ENCODE measurements around the gene MAPK13. TPM values are rescaled to one million over a fixed set of nuclear protein-coding genes. Genes with fewer than 3 reads are reported as not detected.

Gene MAPK13
- total RNA-seq, 1 donor = 4.3 TPM

GRCh38 chr6:36114798-36115408, 15.4 kb upstream of the MAPK13 start:
- H3K4me2 ChIP-seq (ENCODE audit: insufficient read depth, low read length) = no peak overlapping the region
- no peak overlapping the region for H3K4me3 ChIP-seq (ENCODE audit: insufficient read depth, low read length)
- H3K79me2 ChIP-seq (ENCODE audit: insufficient read depth, low read length) = no peaks in the 10 kb centered on the region
- no peaks in the 10 kb centered on the region for H3K9me3 ChIP-seq (ENCODE audit: low read depth, low read length)
- no peaks in the 10 kb centered on the region for H3K4me1 ChIP-seq (ENCODE audit: insufficient read depth, low read length)
- peaks cover 18% of the 10 kb centered on the region for H3K36me3 ChIP-seq (ENCODE audit: insufficient read depth, low read length)
- no peak overlapping the region for H2AFZ ChIP-seq (ENCODE audit: low read length)
- TF ChIP-seq CTCF (IDR thresholded peaks at IDR 0.05; ENCODE audit: extremely low read depth, low read depth, low read length) = no peak
- DNase-seq (ENCODE audit: insufficient read length, low spot score, missing footprints) = peak; percentile 29
- H3K27me3 ChIP-seq (ENCODE audit: insufficient read depth, low read length) = no peaks in the 10 kb centered on the region
- no peaks in the 10 kb centered on the region for H4K20me1 ChIP-seq (ENCODE audit: insufficient read depth, low read length)
- H3K27ac ChIP-seq (ENCODE audit: low read depth, low read length) = no peak overlapping the region

GRCh38 chr6:36115412-36115811, 14.9 kb upstream of the MAPK13 start:
- H3K4me1 ChIP-seq (ENCODE audit: insufficient read depth, low read length) = peaks cover 1% of the 10 kb centered on the region
- TF ChIP-seq CTCF (IDR thresholded peaks at IDR 0.05; ENCODE audit: extremely low read depth, low read depth, low read length) = no peak

DNA sequence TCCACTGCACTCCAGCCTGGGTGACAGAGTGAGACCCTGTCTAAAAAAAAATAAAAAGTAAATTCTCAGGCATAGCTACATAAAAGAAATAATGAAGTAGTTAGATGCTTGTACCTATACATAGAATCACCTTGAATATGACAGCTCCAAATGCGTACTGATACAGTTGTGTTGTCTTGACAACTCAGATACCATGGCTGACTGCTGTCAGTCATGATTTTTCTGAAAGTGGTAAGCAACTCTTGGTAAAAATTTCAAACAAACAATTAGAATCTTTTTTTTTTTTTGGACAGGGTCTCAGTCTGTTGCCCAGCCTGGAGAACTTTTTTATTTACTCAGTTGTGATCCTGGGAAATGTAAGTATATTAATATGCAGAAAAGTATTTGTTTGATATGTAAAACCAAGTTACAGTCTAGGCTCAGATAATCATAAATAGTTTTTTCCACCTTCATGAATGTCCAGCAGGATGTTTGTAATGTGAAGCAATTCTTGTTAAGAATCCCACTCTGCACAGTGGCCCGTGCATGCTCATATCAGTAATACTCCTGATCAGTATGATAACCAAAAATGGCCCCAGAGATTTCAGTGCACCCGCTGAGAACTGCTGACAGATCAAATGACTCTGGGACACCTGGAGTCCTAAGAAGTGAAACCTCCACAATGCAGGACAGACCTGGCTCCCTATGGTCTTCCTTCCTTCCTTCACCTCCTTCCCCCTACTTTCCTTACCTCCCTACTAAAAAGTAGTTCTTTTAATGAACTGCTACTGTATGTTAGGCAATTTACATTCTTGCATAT, 14.0 kb upstream of the MAPK13 start:
- Histone ChIP-seq H3K36me3 (ENCODE audit: insufficient read depth, low read length) (peaks cover 4% of the 10 kb centered on the region), H3K9me3 (ENCODE audit: low read depth, low read length) (no peaks in the 10 kb centered on the region), H3K4me1 (ENCODE audit: insufficient read depth, low read length) (peaks cover 10% of the 10 kb centered on the region), H3K27ac (ENCODE audit: low read depth, low read length) (no peak overlapping the region), H2AFZ (ENCODE audit: low read length) (no peak overlapping the region), H3K27me3 (ENCODE audit: insufficient read depth, low read length) (no peaks in the 10 kb centered on the region), H3K79me2 (ENCODE audit: insufficient read depth, low read length) (no peaks in the 10 kb centered on the region), H3K4me2 (ENCODE audit: insufficient read depth, low read length) (no peak overlapping the region), H3K4me3 (ENCODE audit: insufficient read depth, low read length) (no peak overlapping the region), H4K20me1 (ENCODE audit: insufficient read depth, low read length) (no peaks in the 10 kb centered on the region)
- DNase-seq (ENCODE audit: insufficient read length, low spot score, missing footprints) = no peak
- no peak for TF ChIP-seq CTCF (IDR thresholded peaks at IDR 0.05; ENCODE audit: extremely low read depth, low read depth, low read length)

More at GRCh38 chr6:36115412-36115811, 14.9 kb upstream of the MAPK13 start:
- H3K36me3 ChIP-seq (ENCODE audit: insufficient read depth, low read length) = peaks cover 13% of the 10 kb centered on the region
- no peaks in the 10 kb centered on the region for H4K20me1 ChIP-seq (ENCODE audit: insufficient read depth, low read length)
- no peak overlapping the region for H3K4me2 ChIP-seq (ENCODE audit: insufficient read depth, low read length)
- DNase-seq (ENCODE audit: insufficient read length, low spot score, missing footprints) = no peak
- no peak overlapping the region for H3K27ac ChIP-seq (ENCODE audit: low read depth, low read length)
- H3K79me2 ChIP-seq (ENCODE audit: insufficient read depth, low read length) = no peaks in the 10 kb centered on the region
- no peaks in the 10 kb centered on the region for H3K27me3 ChIP-seq (ENCODE audit: insufficient read depth, low read length)
- no peaks in the 10 kb centered on the region for H3K9me3 ChIP-seq (ENCODE audit: low read depth, low read length)
- H2AFZ ChIP-seq (ENCODE audit: low read length) = no peak overlapping the region
- H3K4me3 ChIP-seq (ENCODE audit: insufficient read depth, low read length) = no peak overlapping the region

- no peak for TF ChIP-seq CTCF (IDR thresholded peaks at IDR 0.05; ENCODE audit: extremely low read depth, low read depth, low read length)
- no peaks in the 10 kb centered on the region for H4K20me1 ChIP-seq (ENCODE audit: insufficient read depth, low read length)
Observed at GRCh38 chr6:36116943-36117342, 13.4 kb upstream of the MAPK13 start.

More at GRCh38 chr6:36116943-36117342, 13.4 kb upstream of the MAPK13 start:
- no peaks in the 10 kb centered on the region for H3K79me2 ChIP-seq (ENCODE audit: insufficient read depth, low read length)
- H3K27me3 ChIP-seq (ENCODE audit: insufficient read depth, low read length) = no peaks in the 10 kb centered on the region
- no peaks in the 10 kb centered on the region for H3K9me3 ChIP-seq (ENCODE audit: low read depth, low read length)
- DNase-seq (ENCODE audit: insufficient read length, low spot score, missing footprints) = no peak
- H3K4me2 ChIP-seq (ENCODE audit: insufficient read depth, low read length) = no peak overlapping the region
- H3K27ac ChIP-seq (ENCODE audit: low read depth, low read length) = no peak overlapping the region
- no peak overlapping the region for H3K4me3 ChIP-seq (ENCODE audit: insufficient read depth, low read length)
- H2AFZ ChIP-seq (ENCODE audit: low read length) = no peak overlapping the region
- H3K4me1 ChIP-seq (ENCODE audit: insufficient read depth, low read length) = peaks cover 12% of the 10 kb centered on the region
- H3K36me3 ChIP-seq (ENCODE audit: insufficient read depth, low read length) = no peaks in the 10 kb centered on the region
